ENCODE data around the gene COP1. TPM values are rescaled to one million over a fixed set of nuclear protein-coding genes. Genes with fewer than 3 reads are reported as not detected.

Gene COP1
- total and polyA plus RNA-seq, 2 of the 8 experiments (the other 6 are each of a cell fraction or from before 2014, with no cell fraction given) = 26.2 to 44.9 TPM

DNA sequence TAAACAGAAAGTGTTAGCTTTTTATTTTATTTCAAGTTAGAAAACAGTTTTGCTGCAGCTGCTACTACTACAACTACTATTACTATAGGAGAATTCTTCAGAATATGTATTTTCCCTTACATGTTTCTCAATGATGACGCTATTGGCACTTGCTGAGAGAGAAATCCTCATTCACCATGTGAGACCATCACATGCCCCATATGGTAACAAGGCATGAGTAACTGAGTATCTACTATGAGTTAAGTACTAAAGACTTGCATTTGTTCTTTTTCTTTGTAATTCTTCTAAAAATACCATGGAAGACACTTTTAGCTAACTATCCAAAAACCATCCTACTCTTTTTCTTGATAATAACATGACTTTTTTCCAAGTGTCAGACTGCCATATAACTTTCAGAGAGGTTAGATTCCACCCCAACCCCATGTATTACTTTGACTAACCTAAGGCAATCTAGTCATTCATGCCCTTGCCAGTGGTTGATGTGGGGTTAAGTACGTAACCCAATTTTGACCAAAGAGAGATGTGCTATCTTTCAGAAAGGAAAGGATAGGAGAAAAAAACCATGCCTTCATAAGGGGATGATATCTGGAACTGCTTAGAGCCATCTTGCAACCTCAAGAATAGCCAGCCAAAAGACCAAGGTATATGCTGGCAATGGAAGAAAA is 42.9 kb downstream of the COP1 start:
- 93% methylated on average over 2 of the region's 2 CpGs; no CpG with 5 or more reads in 1 of the 2 experiments for WGBS, 2 experiments (ENCODE audit: extremely low coverage in 1 of 2, insufficient coverage in 1 of 2, insufficient read length in 1 of 2, insufficient replicate concordance in 2 of 2, low coverage in 1 of 2, low lambda C conversion rate in 2 of 2, missing lambda C conversion rate in 1 of 2)
- Histone ChIP-seq H3K27ac (ENCODE audit: low read depth, low read length) (no peak overlapping the region), H3K4me3 (ENCODE audit: extremely low read depth in 1 of 4, insufficient read depth in 2 of 4, low read depth in 3 of 4, low read length in 4 of 4) (no peak overlapping the region), H2BK20ac (ENCODE audit: low read length) (no peak overlapping the region), H4K5ac (ENCODE audit: insufficient read length, low read depth, low read length) (no peak overlapping the region), H3K14ac (ENCODE audit: insufficient read length) (no peak overlapping the region), H2BK12ac (ENCODE audit: low read depth, low read length) (no peak overlapping the region), H4K20me1 (replicated peaks in 1 of 2; ENCODE audit: control insufficient read depth in 1 of 2, insufficient read depth in 2 of 2, low read length in 2 of 2) (no peaks in the 10 kb centered on the region), H3K36me3 (ENCODE audit: control insufficient read depth in 2 of 4, insufficient read depth in 4 of 4, low read length in 3 of 4) (peaks cover 0 to 9% (median 0%) of the 10 kb centered on the region in 4 experiments; a peak in 2 of 8 replicates), H3K23ac (ENCODE audit: insufficient read length) (no peak overlapping the region), H3K79me1 (ENCODE audit: low read depth, low read length) (no peaks in the 10 kb centered on the region), H3K9me3 (ENCODE audit: insufficient read depth in 2 of 2, low read depth in 1 of 2, low read length in 1 of 2) (no peaks in the 10 kb centered on the region), H2BK120ac (replicated peaks; ENCODE audit: low read depth, low read length) (no peak overlapping the region), H3K9ac (replicated peaks in 1 of 4; ENCODE audit: extremely low read depth in 1 of 4, low read depth in 3 of 4, low read length in 3 of 4) (no peak overlapping the region), H3K4ac (replicated peaks; ENCODE audit: insufficient read length, low read depth, low read length) (no peak overlapping the region), H3K56ac (replicated peaks; ENCODE audit: insufficient read length, low read depth, low read length) (no peak overlapping the region), H3K79me2 (ENCODE audit: control insufficient read depth in 1 of 2, insufficient read depth in 2 of 2, low read length in 2 of 2) (peaks cover 0 to 22% of the 10 kb centered on the region in 2 experiments; a peak in 1 of 4 replicates), H4K8ac (ENCODE audit: extremely low read depth, insufficient read depth, low read length) (no peak overlapping the region), H2BK15ac (ENCODE audit: low read length) (no peak overlapping the region), H2BK5ac (ENCODE audit: low read depth, low read length) (no peak overlapping the region), H2AFZ (ENCODE audit: low read length) (no peak overlapping the region), H2AK5ac (ENCODE audit: low read depth, low read length) (no peak overlapping the region), H4K91ac (replicated peaks; ENCODE audit: insufficient read length, low read length) (no peak overlapping the region), H3K27me3 (replicated peaks in 1 of 4; ENCODE audit: control insufficient read depth in 3 of 4, extremely low read depth in 1 of 4, insufficient read depth in 3 of 4, low read length in 3 of 4) (no peaks in the 10 kb centered on the region), H3K23me2 (ENCODE audit: low read depth, low read length) (no peaks in the 10 kb centered on the region), H3K4me1 (replicated peaks in 1 of 4; ENCODE audit: control insufficient read depth in 3 of 4, insufficient read depth in 4 of 4, low read length in 3 of 4) (no peaks in the 10 kb centered on the region), H3K4me2 (ENCODE audit: insufficient read depth in 1 of 2, low read depth in 2 of 2, low read length in 2 of 2) (no peak overlapping the region), H3K18ac (ENCODE audit: extremely low read depth, low read length) (no peak overlapping the region)
- no peak for TF ChIP-seq SIRT6 (IDR thresholded peaks at IDR 0.05; ENCODE audit: low read length)
- TF ChIP-seq MAFK (IDR thresholded peaks at IDR 0.05; ENCODE audit: low read depth, low read length) = no peak
- TF ChIP-seq ATF3 (IDR thresholded peaks at IDR 0.05; ENCODE audit: insufficient read depth, low read depth, low read length) = no peak
- TF ChIP-seq HDAC6 (IDR thresholded peaks at IDR 0.05; ENCODE audit: low read depth, low read length) = no peak
- ChIA-PET POLR2A (ENCODE audit: partially characterized antibody) (no interaction called here), CTCF (ENCODE audit: partially characterized antibody) (no interaction called here)
- FAIRE-seq = no peak
- no peak for DNase-seq (ENCODE audit: low read depth in 1 of 2, low spot score in 2 of 2)
